Fibroblast of skin of back (primary cell): ENCODE results near the gene IP6K3.

Experiments
- DNase-seq: peaks from one replicate; pipeline ENCODE4 v3.0.0-alpha.2; 2013

Gene IP6K3

DNA sequence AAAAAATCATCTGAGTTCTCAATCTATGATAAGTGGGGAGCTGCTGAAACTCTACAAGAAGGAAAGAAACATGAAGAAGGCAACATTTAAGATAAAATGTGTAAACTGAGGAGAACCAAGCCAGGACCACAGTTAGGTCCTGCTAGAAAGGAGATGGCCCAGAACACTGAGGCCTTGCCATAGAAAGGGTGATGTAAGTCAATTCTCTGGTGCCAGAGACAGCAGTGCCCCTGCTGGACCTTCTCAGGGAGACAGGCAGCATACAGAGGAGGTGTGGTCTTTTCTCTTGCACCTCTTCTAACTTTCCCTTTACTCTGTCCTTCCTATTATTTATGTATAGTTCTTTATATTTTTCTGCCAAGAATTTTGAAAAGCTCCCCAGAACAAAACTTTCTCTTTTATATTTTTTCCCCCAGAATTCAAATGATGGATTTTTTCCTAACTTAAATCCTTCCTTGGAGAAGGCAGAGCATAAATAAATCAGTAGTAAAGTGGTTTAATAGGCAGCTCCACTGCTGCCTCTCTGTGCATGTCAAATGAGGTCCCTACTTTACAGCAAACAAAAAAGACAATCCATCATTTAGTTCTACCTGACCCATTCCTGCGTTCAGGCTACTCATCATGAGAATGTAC, 44.2 kb downstream of the IP6K3 start:
- peak; percentile 70 for DNase-seq

- DNase-seq: peak; percentile 71
Observed at GRCh38 chr6:33700391-33701050, 46.2 kb downstream of the IP6K3 start.

DNA sequence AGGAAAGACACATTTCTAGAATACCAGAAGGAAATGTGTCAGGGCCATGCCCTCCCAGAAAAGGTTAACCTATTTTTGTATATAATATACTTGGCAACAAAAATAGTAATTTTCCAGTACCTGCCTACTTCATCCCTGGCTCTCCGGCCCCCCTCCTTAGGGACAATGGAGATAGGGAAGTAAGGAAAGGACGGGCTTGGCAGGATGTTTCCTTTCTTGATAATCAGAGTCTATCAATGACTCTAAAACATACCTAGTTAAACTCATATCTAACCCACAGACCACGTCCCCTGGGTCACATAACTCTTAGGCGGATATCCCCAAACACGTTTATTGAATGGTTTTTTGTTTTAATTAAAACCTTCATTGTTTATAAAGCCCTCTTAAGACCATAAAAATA, 47.0 kb downstream of the IP6K3 start:
- DNase-seq: no peak

DNA sequence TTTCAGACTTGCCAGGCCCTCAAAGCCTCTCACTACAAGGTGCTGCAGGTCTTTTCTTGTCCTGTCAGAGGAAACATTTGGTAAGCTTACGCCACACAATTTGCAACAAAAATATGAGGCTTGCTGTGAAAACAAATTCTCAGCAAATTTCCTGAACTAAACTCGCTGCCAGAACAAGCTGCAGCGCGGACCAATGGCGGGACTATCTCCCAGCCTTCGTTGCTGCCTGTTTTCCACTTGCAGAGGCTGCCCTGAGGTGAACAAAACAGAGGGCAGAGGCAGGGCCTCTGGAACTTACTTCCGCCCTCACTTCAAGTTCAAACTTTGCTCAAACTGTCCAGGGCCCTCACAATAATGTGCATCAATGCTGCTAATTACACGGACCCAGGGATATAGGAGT, 47.6 kb downstream of the IP6K3 start:
- no peak for DNase-seq

DNA sequence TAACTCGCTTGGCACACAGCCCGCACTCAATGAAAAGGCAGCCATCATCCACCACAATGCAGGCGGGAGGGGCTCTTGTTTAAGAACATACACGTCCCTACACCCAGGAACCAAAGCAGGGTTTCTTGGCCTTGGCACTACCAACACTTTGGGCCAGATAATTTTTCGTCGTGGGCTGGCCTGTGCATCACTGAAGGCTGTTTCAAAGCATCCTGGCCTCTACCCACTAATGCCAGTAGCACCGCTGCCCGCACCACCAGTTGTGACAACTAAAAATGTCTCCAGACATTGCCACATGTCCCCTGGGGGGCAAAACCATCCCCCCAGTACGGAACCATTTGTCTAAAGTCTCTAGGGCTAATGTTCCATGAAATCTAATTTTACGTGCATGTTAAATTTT, 48.2 kb downstream of the IP6K3 start:
- no peak for DNase-seq

DNA sequence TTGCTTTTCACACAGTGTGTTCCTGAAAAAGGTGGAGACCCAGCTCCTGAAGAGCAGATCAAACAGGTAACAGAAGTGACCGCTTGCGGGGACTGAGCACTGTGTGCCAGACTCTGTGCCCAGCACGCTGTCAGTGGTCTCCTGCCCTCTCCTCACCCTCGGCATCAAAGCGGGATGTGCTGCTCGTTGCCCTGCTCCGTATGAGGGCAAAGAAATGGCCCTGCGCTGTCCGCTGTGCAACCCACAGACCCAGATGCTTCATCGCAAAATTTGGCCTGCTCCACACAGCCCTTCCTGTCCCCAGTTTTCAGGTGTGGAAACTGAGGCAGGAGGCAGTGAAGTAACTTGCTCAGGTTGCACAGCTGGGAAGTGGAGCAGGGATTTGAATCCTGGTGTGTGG, 48.9 kb downstream of the IP6K3 start:
- DNase-seq: no peak

- DNase-seq: peak; percentile 38
Observed at GRCh38 chr6:33696548-33697518, 49.9 kb downstream of the IP6K3 start.

DNA sequence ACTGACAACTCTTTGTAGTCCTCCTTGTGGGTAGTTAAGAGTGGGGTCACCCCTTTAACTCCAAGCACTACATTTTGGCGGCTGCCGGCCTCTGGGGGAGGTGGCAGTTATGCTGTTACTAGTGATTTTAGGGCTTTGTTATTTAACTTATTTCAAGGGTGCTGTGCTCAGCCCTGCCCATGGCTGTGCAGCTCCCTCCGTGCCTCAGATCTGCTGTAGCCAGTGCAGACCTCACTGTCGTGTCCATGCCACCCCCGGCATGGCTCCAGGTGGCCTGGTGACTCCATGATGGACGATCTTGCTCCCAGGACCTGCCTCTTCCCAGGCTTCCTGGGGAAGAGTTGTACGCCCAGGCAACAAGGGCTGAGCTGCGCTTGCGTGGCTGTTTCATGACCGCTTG, 50.6 kb downstream of the IP6K3 start:
- DNase-seq: no peak

DNA sequence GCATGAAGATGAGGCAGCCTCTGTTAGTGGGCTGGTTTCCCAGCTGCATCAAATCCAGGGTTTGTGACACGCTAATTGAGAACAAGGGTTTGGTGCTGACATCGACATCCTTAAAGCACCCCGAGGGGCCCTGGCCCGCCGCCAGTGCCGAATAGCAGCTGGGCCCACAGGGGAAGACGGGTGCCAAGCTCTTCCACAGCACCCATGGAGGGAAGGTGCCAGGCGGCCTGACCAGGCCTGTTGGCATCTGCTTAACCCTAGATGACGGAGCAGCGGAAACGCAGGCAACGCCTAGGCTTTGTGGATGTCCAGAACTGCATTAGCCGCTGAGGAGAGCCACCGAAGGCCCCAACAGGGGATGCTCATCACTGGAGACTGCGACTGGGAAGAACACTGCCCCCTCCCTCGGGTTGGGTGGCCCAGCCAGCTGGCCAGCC, 51.2 kb downstream of the IP6K3 start:
- peak; percentile 19 for DNase-seq

GRCh38 chr6:33694977-33695376, 51.7 kb downstream of the IP6K3 start:
- DNase-seq: no peak

DNA sequence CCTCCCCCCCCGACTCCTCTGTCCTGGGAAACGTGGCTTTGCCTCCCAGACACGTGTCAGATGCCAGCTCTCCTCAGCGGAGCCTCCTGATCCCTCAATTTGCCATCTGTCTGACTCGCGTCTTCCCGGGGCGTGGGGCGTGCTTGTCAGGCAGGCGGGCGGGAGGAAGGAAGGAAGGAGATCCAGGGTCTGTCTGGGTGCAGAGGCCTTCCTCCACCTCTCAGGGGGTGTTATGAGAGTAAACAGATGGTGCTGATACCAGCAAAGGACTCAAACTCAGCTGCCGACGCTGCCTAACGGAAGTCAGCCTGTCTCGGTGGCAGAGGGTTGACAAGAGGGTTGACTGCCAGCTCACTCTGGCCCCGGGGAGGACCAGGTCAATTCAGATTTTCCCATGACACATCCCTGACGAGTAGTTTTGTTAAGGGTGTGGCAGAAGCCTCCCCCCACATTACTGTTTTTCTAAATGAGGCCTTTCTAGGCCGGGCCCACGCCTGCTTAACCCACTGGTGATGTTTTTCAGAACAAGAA, 52.2 kb downstream of the IP6K3 start:
- DNase-seq: peak; percentile 90

- DNase-seq: no peak
Observed at GRCh38 chr6:33693186-33694105, 53.3 kb downstream of the IP6K3 start.

DNA sequence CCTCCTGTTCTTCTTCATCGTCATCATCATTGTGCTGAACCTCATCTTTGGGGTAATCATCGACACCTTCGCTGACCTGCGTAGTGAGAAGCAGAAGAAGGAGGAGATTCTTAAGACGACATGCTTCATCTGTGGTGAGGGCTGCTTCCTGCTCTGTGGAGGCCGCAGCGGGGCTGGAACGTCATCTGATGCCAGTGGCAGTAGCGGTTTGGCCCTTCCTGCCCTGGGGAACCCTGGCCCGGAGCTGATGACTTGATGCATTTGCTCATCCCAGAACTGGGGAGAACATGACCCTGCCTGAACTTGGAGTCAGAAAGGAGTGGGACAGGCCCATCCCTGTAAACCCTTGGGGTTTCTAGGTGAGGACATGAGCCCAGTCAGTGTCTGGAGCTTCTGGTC, 53.9 kb downstream of the IP6K3 start:
- DNase-seq: no peak

- peak; percentile 18 for DNase-seq
Observed at GRCh38 chr6:33692078-33692759, 54.5 kb downstream of the IP6K3 start.

GRCh38 chr6:33691456-33692077, 55.1 kb downstream of the IP6K3 start:
- DNase-seq: no peak

GRCh38 chr6:33690766-33691165, 55.9 kb downstream of the IP6K3 start:
- DNase-seq: no peak

DNA sequence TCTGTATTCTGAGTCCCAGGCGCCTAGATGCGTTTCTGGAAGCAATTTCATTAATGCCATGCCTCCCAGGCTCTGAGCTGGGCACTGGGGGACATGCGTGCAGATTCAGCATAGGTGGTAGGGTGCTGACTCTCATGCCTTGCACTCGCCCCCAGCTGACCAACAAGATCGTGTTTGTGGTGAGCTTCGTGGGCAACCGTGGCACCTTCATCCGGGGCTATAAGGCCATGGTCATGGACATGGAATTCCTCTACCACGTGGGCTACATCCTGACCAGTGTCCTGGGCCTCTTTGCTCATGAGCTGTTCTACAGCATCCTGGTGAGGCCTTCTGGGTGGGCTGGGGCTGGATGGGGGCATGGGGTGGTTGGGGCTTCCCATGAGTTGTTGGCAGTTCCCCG, 56.8 kb downstream of the IP6K3 start:
- no peak for DNase-seq

DNA sequence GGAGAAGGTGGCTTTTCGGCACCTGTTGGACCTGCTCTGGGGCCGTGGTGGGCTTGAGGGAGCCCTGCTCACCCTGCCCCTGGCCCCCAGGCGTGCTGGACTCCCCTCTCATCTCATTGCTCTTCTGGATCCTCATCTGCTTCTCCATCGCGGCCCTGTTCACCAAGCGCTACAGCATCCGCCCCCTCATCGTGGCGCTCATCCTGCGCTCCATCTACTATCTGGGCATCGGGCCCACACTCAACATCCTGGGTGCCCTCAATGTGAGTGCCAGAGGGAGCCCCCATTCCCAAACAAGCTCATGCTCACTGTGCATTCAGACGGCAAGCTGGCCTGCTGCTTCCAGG, 57.6 kb downstream of the IP6K3 start:
- DNase-seq: no peak

DNA sequence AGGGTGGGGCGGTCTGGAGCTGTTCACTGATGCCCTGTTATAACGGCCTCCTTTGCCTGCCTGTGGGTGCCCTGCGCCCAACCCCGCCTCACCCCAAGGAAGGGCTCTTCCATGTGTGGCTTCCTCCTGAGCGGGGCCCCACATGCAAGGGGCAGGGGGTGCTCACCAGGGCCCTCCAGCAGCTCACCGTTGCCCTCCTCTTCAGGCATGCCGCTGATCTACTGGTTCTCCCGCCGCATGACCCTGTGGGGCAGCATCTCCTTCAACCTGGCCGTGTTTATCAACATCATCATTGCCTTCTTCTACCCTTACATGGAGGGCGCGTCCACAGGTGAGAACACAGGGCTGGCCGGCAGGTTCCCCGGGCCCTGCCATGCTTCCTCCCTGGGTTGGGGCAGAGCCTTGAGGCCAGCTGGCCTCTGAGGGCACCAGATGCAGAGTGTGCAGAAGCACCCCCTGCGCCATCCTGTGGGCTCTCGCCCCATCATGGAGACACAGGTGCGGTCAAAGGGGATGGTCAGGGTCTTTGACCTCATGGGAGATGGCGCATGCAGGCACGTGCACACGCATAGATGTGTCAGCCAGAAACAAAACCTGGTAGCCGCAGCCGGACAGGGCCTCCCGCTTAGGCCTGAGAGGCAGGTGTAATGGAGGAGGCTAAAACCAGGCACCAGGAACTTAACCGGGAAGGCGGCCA, 58.1 kb downstream of the IP6K3 start:
- DNase-seq: no peak

DNA sequence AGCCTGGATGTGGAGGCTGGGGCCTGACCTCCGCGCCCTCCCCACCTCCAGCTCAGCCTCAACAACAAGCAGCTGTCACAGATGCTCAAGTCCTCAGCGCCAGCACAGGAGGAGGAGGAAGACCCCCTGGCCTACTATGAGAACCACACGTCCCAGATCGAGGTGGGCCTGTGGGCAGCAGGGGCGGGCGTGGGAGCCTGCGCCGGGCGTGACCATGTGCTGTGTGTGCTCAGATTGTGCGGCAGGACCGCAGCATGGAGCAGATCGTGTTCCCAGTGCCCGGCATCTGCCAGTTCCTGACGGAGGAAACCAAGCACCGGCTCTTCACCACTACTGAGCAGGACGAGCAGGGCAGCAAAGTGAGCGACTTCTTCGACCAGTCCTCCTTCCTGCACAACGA, 58.7 kb downstream of the IP6K3 start:
- DNase-seq: no peak
